ENCODE measurements around the gene MSI2.

GRCh38 chr17:57622306-57622682 lies 366.0 kb downstream of the MSI2 start:
- no peak for TF ChIP-seq CTCF (IDR thresholded peaks at IDR 0.05)
- TF ChIP-seq POLR2A (IDR thresholded peaks at IDR 0.05): no peak

All from gastroesophageal sphincter (tissue), 3 donors.